Uterus (tissue), 2 donors: ENCODE data around the gene PODN.

Experiments
- CTCF ChIP-seq, 4 experiments: fragments of 200-600 bp in 2 of 4; fragments of 450-650 bp in 2 of 4; sonication (generic) in 2 of 4; IDR thresholded peaks; one replicate each; pipeline ENCODE4 v1.5.1; 2016 to 2019; ENCODE audit warnings: antibody characterized with exemption in 4 of 4, mild to moderate bottlenecking in 2 of 4, moderate library complexity in 1 of 4
- POLR2A ChIP-seq, 2 donors: fragments of 450-650 bp; IDR thresholded peaks; one replicate each; pipeline ENCODE4 v1.6.1; 2016; ENCODE audit warnings: antibody characterized with exemption in 2 of 2, mild to moderate bottlenecking in 1 of 2, moderate library complexity in 1 of 2

- TF ChIP-seq CTCF (IDR thresholded peaks at IDR 0.05) (no peak), POLR2A (IDR thresholded peaks at IDR 0.05) (no peak)
Measured at GRCh38 chr1:53085405-53085804, 23.4 kb downstream of the PODN start.
